NCI-H748 (cell line): Measurements from ENCODE around the gene PRKCE.
"Not testable (repeated sequence)": the region's sequence is repeated elsewhere in the genome, so short reads cannot be mapped to it uniquely, and the experiment has no call there.

Source experiments
- DNase-seq: peaks from one replicate; lab custom pipeline; 2025; ENCODE audit not compliant: unreplicated experiment; lab: John Stamatoyannopoulos, UW

Gene PRKCE

DNA sequence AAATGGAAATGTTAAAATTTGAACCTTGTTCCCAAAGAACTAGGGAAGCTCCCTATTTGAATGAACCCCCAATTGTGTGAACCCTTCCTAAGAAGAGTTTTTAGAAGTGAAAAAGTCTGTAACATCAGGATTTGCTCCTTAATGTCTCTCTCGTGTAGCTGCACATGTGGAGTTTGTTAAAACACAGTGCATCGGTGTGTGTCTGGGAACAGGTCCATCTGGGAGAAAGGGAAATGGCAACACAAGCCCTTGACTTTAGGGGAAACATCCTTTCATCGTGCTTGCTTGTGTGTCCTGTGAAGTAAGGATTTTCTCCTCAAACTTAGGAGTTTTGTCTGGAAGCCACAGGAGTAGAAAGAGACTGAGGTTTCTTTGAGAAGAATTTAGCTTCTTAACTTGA lies 203.9 kb downstream of the PRKCE start:
- peak; percentile 13 for DNase-seq

DNA sequence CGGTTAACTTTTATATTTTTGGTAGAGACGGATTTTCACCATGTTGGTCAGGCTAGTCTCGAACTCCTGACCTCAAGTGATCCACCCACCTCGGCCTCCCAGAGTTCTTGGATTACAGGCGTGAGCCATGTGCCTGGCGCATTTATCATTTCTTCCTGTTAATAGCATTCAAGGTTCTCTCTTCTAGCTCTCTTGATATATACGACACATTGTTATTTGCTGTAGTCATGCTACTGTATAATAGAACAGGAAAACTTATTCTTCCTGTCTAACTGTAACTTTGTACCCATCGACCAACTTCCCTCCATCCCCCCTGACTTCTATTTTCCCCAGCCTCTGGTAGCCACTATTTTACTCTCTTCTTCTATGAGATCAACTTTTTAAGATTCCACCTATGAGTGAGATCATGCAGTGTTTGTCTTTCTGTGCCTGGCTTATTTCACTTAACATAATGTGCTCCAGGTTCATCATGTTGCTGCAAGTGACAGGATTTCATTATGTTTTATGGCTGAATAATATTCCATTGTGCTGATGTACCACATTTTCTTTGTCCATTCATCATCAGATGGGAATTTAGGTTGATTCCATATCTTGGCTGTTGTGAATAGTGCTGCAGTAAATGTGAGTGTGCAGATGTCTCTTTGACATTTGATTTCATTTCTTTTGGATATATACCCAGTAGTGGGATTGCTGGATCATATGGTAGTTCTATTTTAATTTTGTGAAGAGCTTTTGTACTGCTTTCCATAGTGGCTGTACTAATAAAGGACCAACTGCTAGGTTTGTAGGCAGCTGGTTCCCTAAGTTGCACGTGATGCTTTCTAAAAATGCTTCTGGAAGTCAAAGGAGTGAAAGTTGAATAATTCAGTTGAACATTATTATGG lies 205.2 kb downstream of the PRKCE start:
- no peak for DNase-seq

DNA sequence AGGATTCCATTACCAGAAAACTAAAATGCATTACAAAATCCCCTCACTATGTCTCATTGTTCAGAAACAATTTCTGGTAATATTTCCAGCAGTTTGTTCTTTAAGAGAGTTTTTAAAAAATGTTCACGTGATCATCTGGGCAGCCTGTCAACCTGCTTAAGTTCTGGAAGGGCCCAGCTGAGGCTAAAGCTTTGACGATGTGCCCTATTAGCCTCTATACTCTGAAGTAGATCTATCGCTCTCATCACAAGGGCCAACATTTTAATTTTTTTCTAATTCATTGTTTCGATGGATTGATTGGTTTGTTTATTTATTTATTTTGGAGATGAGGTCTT lies 205.8 kb downstream of the PRKCE start:
- no peak for DNase-seq

DNA sequence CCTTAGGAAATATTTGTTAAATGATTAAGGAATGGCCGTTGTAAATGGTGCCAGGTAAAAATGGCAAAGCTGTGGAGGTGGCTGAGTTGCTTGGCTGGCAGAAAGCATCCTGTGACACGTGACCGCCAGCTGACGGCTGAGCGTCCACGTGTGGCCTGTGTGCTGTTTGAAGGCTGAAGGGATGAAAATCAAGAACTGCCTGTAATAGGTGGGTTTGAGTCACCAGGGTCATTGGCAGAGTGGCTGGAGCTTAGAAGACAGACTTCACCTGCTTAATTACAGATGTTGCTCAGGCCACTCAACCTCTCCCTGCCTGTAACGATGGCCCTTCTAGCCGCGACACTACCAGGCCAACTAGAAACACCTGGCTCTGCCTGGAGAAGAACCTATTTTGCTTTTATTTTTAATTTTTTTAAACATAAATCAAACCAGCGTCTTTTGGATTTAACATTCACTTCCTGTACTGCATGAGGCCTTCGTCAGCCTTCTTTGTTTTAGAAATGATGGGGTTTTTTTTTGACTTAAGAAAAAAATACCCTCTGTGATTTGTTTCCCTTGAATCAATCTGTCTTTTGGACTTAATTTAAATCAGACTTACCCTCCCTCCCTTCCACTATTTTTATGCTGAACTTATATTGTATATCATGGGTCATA lies 206.5 kb downstream of the PRKCE start:
- peak; percentile 19 for DNase-seq

DNA sequence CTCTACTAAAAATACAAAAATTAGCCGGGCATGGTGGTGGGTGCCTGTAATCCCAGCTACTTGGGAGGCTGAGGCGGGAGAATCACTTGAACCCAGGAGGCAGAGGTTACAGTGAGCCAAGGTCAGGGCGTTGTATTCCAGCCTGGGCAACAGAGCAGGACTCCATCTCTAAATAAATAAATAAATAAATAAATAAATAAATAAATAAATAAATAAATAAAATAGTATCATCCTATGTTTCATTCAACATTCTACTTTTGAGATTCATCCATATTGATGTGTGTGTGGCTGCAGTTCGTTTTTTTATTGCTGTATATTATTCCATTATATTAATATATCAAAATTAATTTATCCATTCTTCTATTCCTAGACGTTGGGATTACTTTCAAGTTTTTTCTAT lies 207.4 kb downstream of the PRKCE start:
- DNase-seq: not testable (repeated sequence)

DNA sequence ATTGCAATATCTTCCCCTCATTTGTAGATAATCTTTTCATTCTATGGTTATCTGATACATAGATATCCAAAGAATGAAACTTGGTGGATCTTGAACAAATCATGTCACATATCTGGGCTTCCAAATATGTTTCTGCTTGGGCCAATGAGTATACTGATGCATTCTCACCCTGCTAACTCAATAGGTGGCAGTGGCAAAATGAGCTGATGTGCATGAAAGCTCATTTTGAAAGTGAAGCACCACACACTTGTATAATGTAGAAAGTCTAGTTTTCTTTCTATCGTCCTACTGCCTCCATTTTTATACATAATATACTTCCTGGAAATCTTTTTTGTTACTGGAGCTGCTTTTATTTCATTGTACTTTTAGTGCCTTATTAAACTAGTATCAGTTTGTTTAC lies 208.2 kb downstream of the PRKCE start:
- no peak for DNase-seq

DNA sequence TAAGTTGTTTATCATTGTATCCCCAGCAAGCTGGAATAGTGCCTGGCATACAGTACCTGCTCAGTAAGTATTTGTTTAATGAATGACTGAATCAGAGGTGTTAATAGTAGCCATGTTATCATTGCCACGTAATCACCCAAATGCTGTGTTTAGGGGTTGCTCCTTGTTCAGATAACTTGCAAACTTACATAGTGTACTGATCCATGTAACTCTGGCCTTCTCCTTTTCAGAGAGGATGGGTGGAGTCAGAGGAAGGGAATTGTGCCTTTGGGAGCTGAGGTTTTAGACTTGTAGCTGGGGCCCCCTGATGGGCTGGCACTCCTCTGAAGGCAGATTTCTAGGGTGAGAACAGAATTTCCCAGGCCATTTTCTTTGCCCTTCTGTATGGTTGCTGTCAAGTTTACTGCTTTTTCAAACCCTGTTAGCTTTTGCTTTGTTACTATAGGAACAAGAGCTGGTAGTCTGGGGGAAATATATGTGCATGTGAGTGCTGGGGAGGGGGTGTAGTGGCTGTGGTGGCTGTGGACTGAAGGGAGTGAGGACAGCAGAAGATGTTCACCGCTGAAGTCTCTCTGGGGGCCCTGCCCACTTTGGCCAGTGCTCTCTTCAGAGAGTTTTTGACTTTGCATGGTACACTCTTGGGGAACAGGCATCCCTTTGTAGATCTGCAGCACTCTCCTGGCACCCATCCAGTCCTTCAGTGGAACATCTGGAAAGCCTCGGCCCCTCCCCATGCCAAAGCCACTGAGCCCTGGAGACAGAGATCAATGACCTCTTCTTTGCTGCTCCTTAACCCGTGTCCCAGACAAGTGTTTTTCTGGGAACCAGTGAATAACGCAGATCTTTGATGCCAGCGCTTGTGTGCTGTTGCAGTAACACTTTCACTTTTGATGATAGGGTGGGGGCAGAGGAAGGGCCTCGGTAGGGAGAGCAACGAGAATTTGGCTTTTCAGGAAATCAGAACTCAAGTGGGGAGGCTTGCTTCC lies 209.0 kb downstream of the PRKCE start:
- DNase-seq: peak; percentile 43

DNA sequence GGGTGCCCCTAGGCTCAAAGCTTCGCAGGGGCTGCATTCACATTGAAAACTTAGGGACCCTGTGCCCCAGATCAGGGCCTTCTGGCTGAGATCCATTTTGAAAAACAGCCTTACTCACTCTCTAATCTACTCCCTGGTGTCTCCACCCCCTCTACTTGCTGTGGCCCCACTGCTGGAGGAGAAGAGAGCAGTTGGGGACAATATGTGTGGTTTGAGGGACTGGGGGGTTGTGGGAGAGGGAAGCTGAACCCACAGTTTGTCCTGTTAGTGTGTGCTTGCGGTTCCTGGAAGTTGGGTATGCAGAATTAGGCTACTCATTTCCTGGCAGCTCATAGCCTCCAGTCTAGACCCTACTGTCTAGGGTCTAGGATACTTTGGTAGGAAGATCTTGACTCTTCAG lies 211.4 kb downstream of the PRKCE start:
- no peak for DNase-seq

DNA sequence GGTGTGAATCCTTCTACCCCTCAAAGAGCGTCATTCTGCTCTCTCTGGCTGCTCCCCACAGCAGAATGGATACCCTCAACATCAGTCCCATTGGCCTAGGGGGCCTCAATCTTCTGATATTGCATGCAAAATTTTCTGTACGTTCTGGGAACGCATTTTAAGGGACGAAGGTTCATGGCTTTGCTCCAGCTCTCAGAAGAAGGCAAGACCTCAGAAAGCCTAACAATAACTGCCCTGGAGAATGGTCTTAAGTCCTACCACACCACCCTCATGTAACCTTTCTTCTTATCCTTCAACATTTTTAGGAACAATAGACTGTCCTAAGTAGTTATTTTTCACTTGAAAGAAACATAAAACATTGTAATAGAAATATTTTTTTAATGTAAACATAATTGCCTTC lies 212.6 kb downstream of the PRKCE start:
- no peak for DNase-seq

DNA sequence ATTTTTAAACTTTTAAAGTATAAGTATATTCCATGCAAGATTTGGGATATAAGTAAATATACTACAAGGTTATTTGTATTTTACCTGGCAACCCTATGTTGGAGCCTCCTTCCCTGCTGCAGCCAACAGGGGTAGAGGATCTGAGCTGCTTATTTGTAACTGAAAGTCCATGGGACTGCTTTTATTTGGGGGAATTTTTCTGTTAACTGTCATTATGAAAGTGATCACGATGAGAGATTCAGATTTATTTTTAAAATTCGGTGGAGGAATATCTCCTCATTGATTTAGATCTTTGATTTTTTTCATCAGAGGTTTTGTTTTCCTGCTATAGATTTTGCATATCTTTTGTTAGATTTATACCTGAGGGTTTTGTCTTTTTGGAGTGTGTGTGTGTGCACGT lies 215.9 kb downstream of the PRKCE start:
- no peak for DNase-seq

DNA sequence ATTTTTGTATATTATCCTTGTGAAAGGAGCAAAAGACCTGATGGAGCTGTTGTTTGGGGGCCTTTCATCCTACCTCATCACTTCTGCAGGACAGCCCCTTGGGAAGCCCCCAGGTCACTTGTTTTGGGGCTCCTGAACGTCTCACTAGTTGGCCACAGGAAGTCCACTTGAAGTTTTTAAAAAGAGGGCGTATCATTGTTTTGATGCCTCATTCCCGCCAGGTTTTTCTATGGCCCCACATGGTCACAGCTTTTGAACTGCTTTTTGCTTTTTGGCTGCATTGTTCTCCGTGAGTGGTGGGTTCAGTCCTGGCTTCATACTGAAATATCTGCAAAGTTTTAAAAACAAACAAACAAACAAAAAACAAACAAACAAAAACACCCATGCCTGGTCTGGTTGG lies 216.3 kb downstream of the PRKCE start:
- DNase-seq: no peak

DNA sequence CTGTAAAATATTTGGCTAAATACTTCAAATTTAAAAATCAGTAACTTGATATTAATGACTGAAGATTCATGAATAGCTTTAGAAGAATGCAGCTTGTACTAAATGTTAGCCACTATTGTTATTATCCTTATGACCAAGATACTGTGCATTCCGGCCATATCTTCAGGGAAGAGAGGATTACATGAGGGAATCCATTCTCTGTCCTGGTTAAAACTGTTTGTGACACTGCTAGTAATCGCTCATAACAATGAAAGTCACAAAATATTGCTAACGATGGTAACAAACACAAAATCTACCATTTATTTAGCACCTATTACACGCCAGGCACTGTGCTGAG lies 217.7 kb downstream of the PRKCE start:
- DNase-seq: no peak

DNA sequence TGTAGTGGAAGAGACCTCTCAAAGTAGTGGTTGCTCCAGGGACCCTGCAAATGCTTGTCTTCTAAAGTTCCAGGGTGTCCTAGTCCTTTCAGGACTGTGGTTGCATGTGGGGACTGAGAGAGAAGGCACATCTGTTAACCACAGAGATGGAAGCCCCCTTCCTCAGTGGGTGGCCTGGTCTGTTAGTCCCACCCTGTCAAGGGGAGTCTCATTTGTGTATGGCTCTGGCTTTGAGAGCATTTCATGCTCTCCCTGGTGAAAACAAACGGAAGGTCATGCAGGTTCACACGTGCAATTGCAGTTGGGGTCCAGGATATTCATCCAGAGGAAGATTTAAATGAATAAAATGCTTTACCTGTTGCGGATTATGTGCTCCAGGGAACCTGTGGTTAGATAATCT lies 219.6 kb downstream of the PRKCE start:
- no peak for DNase-seq

DNA sequence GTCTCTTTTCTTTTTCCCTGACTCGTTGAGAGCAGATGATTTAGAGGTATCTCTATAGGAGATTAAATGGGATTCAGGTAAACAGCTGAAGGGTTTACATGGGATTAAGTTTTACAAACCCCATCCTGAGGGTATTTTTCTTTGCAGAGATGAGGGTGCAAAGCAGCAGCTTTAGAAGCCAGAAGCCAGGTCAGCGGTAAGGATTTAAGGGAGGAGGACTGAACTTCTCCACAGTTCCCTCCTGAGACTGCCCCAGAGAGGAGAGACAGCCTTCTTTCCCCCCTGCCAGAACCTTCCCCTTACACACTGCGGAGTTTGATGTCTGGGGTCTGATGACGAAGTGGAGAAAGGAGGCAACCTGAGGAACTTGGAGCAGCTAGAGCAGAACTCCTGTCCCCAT lies 220.1 kb downstream of the PRKCE start:
- DNase-seq: no peak

DNA sequence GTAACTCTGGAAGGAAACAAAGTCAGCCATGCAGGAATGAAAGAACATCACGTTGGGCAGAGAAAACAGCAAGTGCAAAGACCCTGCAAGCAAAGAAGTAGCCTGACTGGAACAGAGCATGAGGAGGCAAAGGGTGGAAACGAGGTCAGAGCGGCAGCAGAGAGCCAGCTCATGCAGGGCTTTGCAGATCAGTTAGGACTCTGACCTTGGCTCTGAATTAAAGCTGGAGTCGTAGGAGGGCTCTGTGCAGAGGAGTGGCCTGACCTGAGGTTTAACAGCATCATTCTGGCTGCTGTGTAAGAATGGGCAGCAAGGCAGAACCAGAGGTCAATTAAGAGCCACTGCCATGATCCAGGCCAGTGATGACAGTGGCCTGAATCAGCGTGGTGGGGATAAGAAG lies 220.7 kb downstream of the PRKCE start:
- no peak for DNase-seq

DNA sequence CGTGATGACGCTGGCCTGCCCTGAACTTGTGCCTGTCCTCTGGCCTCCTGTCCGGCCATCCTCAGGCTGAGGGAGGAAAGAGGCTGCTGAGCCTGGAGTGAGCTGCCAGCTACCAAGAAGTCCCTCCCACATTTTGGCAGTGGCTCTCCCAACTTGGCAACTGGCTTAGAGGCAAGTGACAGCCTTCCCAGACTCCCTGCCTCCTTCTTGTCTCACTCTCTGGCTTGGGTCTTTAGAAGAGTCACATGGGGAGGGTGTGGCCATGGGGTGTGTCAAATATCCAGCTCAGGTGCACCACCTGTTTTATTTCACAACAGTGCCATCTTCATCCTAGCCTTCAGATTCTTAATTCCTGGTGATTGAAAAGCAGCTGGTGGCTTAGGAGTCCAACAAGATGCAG lies 222.9 kb downstream of the PRKCE start:
- peak; percentile 35 for DNase-seq

DNA sequence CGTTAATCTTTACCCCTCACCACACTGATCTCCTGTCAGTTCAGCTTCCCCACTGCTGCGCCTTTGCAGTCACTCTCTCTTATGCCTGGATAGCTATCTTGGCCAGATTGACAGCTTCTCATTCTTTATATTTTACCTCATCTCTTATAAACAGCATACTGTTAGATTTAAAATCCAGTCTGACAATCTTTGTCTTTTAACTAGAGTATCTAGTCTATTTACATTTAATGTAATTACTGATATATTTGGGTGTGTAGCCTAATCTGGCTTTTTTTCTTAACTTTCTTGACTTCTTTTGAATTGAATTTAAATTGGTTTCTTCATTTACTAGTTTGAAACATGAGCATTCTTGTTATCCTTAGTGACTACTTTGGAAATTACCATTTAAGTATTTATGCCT lies 225.1 kb downstream of the PRKCE start:
- DNase-seq: no peak

DNA sequence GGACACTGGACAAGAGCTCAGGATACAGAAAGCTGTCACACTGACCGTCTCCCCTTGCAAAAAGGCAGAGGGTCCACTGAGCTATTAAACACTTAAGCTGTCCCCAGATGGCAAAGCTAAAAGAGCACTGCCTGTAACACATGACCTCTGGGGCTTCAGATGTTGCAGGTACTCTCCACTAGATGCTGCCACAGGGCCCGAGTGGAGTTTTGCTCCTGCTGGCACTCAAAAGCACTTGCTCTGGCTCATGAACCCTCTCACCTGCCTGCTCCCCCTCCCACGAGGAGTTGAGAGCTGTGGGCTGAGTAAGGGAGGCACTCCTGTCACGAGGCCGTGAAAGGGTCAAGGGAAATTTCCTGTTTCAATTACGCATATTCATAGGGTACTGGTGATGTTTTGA lies 227.9 kb downstream of the PRKCE start:
- no peak for DNase-seq

DNA sequence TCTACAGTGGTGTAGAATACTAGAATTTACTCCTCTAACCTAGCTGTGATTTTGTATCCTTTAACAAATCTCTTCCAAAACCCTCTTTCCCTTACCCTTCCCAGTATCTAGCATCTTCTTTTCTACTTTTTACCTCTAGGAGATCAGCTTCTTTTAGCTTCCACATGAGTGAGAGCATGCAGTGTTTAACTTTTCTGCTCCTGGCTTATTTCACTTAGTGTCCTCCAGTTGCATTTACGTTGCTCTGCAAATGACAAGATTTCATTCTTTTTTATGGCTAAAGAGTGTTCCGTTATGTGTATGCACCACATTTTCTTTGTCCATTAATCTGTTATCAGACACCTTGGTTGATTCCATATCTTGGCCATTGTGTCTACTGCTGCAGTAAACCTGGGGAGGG lies 228.5 kb downstream of the PRKCE start:
- DNase-seq: no peak

DNA sequence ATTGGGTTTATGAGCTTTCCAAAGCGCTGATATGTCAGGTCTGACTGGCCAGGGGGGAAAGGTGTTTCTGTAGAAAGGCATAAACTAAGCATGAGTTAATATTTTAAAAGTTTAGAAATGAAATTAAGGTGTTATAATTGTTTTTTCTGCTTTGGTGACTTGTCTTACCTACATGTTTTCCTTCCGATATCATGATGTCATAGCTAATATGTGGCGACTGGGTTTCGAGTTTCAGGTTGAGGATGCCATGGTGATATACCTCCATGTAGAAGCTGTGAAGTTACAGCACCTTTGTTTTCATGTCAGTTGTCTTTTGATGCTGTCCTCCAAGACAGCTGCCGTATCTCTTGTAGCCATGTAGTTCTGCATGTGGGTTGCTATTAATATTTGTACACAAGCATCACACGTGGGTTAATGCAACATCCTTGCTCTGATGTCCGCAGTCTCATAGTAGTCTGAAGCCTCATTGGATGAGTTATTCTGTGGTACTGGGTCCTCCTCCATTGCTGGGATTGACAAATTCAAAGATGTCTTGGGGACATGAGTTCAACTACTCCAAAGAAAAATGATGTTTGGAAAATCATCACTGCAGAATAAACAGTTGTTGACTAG lies 230.6 kb downstream of the PRKCE start:
- DNase-seq: no peak
